ENCODE results near the gene GHR. TPM values are rescaled to one million over a fixed set of nuclear protein-coding genes. Genes with fewer than 3 reads are reported as not detected.

Gene GHR
- total RNA-seq, 1 experiment from 2014 or later, result 0.05 TPM

GRCh38 chr5:42490831-42491230, 67.6 kb downstream of the GHR start:
- DNase-seq (ENCODE audit: low read depth, low spot score), result no peak
- no peaks in the 10 kb centered on the region for H3K27me3 ChIP-seq (ENCODE audit: control insufficient read depth, insufficient read depth, low read length)
- no peaks in the 10 kb centered on the region for H3K4me1 ChIP-seq (ENCODE audit: control insufficient read depth, insufficient read depth, low read length)
- no peak for TF ChIP-seq CTCF (IDR thresholded peaks at IDR 0.05)
- no peak for TF ChIP-seq SIN3A (IDR thresholded peaks at IDR 0.05; ENCODE audit: borderline replicate concordance, insufficient read depth, low read depth, low read length)
- no peak for TF ChIP-seq TCF7L2 (IDR thresholded peaks at IDR 0.05; ENCODE audit: low read depth, low read length)
- no peak for TF ChIP-seq REST (IDR thresholded peaks at IDR 0.05; ENCODE audit: insufficient read depth in 1 of 2, low read depth in 2 of 2, low read length in 1 of 2)
- no peak for TF ChIP-seq POLR2AphosphoS5 (IDR thresholded peaks at IDR 0.05; ENCODE audit: low read depth, low read length)
- intact Hi-C loops (cut with micrococcal nuclease; ENCODE audit: unreplicated experiment) (no loop called here), in situ Hi-C loops (cut with HindIII; ENCODE audit: low pct_unique_long_range_greater_than_20kb, low sequenced_read_pairs) (no loop called here)
- ChIA-PET CTCF (no interaction called here), POLR2A (no interaction called here)
- no peak overlapping the region for H3K4me3 ChIP-seq (ENCODE audit: low read depth in 2 of 2, low read length in 2 of 2)
- no TSS peak for BruUV-seq (replicated peaks)
- H3K36me3 ChIP-seq (ENCODE audit: control insufficient read depth, insufficient read depth, low read length), result no peaks in the 10 kb centered on the region
- no peak for ATAC-seq
- no peak overlapping the region for H3K27ac ChIP-seq (ENCODE audit: low read length)
- H3K9me3 ChIP-seq (ENCODE audit: control insufficient read depth, insufficient read depth, low read depth, low read length), result no peaks in the 10 kb centered on the region

DNA sequence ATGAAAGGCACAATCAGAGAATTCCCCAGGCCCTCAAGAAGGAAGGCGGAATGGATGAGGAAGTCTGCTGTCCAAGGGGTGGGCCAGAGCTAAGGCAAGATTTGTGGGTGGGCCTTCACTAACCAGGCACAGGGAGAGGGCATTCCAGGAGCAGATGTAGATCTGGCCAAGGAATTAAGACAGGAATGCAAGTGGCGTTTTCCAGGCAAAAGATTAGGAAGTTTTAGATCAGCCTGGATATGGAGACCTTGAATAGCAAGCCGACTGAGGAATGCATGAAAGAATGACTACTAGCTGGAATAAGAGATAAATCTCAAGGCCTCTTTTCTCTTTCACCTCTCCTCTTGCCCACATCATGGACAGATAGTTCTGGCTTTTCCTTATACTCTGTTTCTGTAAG, 68.5 kb downstream of the GHR start:
- POLR2A ChIA-PET, result no interaction called here

More for the DNA sequence above, 68.5 kb downstream of the GHR start:
- Histone ChIP-seq H3K4me3 (ENCODE audit: low read depth in 2 of 2, low read length in 2 of 2) (no peak overlapping the region), H3K36me3 (ENCODE audit: control insufficient read depth, insufficient read depth, low read length) (no peaks in the 10 kb centered on the region), H3K9me3 (ENCODE audit: control insufficient read depth, insufficient read depth, low read depth, low read length) (no peaks in the 10 kb centered on the region), H3K27me3 (ENCODE audit: control insufficient read depth, insufficient read depth, low read length) (no peaks in the 10 kb centered on the region), H3K27ac (ENCODE audit: low read length) (no peak overlapping the region), H3K4me1 (ENCODE audit: control insufficient read depth, insufficient read depth, low read length) (no peaks in the 10 kb centered on the region)
- DNase-seq (ENCODE audit: low read depth, low spot score), result no peak
- intact Hi-C loops (cut with micrococcal nuclease; ENCODE audit: unreplicated experiment), result no loop called here
- TF ChIP-seq SIN3A (IDR thresholded peaks at IDR 0.05; ENCODE audit: borderline replicate concordance, insufficient read depth, low read depth, low read length) (no peak), CTCF (IDR thresholded peaks at IDR 0.05) (no peak), TCF7L2 (IDR thresholded peaks at IDR 0.05; ENCODE audit: low read depth, low read length) (no peak), POLR2AphosphoS5 (IDR thresholded peaks at IDR 0.05; ENCODE audit: low read depth, low read length) (no peak), REST (IDR thresholded peaks at IDR 0.05; ENCODE audit: insufficient read depth in 1 of 2, low read depth in 2 of 2, low read length in 1 of 2) (no peak)
- CTCF ChIA-PET, result no interaction called here
- BruUV-seq (replicated peaks), result no TSS peak
- in situ Hi-C loops (cut with HindIII; ENCODE audit: low pct_unique_long_range_greater_than_20kb, low sequenced_read_pairs), result no loop called here
- no peak for ATAC-seq

All from Panc1 (cell line).